Endometrium (tissue), 2 donors: ENCODE results near the gene DMGDH.

Experiments
- FAIRE-seq: peaks from 2 replicates; lab custom pipeline; 2012; peaks lifted over from hg19 to GRCh38; lab: Jason Lieb, UNC
- donor health status: control.
- donor health status: control.

The DMGDH gene

DNA sequence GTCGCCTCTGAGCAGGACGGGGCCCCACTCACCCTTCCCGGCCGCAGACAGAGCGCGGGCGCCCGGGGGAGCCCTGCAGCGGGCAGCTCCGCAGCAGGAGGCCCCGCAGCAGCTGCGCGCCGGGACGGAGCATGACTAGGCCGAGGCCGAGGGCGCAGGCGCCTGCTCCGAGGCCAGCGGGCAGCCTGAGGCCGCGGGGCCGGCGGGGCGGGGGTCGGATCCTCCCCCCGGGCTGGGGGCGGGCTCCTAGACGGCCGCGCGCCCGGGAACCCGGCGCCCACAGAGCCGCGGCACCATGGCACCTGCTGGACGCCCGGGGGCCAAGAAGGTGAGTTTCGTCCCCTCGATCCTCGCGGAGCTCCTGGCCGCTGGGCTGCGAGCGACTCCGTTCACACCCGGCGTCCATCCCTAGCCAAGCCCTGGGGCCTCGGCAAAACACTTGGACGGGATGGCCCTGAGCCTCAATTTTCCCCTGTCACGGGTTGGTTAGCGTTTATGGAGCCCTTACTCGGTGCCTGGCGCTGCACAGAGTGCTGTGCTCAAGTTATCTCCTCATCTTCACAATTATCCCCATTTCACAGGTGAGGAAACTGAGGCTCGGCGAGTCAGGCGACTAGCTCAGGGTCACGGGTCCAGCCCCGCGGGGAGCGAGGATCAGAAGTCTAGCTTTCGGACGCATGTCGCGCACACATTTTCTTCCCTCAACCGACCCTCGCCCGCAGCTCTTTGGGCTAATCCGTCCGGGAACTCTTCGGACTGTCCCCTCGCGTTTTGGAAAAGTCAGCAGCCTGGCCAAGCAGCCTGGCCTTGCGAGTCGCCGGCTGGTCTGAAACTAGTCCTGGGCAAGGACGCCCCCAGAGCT, at the start of gene DMGDH, which contains the start of gene BHMT2:
TSS of gene DMGDH (minus strand) at position 187 of the 862 bp plus-strand sequence. CDS start at position 133, 54 bp downstream.
TSS of gene BHMT2 (plus strand) at position 280 of the 862 bp plus-strand sequence. CDS start at position 296, 16 bp downstream.
- no peak for FAIRE-seq

DNA sequence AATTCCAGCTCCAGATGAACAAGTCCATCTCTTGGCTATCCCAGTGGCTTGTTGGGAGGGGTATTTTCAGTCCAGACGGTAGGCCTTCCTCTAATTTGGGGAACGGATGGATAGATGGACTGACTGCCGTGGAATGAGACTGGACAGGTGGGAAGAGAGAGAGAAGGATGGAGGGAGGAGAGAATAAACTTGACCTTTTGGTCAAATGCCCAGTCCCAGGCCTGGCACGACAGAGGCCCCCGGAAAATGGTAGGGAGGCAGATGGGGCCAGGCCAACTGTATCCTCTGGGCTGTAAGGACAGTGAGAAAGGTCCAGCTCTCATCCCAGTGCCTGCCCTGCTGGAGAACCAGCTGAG, 43.2 kb upstream of the DMGDH start:
- no peak for FAIRE-seq

DNA sequence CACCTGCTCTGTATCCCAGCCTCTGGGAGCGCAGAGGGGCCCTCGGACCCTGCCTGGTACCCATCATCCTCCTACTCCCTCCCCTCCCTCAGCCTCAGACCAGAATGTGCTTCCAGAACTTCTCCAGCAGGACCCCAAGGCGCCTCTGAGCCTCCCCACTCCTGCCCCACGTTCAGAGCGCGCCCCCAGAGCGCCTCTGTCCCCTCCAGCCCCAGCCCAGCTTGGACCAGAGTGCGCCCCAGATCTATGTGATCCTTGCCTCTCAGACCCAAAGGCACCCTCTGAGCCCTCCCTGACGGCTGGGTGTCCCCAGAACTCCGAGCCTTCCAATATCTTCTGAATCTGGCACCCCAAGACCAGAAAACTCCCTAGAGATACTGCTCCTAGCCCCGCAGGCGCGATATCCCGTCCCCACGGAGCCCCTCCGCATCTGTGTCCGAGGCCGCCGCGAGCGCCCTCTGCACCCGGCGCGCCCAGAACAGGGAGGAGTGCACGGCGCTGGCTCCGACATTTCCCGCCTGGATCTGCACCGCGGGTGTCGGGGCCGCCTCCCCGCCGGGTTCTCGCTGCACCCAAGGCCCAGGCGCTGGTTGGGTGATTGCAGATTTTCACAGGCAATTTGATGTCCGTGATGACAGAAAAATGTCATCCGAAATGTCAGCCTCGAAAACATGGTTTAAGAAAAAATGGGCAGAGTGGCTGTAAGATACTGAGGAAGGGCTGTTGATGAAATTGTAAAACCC, 42.7 kb upstream of the DMGDH start:
- FAIRE-seq = no peak

DNA sequence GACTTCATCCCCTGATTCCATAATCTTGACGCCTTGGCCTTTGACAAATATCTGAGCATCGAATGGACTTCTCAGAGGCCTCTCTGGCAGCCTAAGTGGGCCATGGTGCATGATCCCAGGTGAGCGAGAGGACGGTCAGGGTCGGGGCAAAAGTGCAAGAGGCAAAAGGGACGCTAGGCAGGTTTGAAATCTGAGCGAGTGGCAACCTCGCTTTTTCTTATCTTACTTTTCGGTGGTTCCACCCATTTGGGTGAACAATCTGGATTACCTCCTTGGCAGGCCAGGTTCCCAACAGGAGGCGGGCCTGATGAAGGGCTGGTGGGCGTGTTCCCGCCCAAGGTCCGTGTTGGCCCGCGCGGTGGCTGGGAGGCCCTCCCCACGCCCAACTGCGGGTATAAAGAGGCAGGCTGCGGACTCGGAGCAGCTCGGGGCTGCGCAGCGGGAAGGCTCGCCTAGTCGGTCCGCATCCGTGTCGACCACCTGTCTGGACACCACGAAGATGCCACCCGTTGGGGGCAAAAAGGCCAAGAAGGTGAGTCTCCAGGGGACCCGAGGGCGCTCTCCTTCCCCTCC, 42.0 kb upstream of the DMGDH start, which contains the start of gene BHMT:
TSS of gene BHMT (plus strand) at position 423 of the 573 bp plus-strand sequence. CDS start at position 500, 77 bp downstream.
- FAIRE-seq = no peak

DNA sequence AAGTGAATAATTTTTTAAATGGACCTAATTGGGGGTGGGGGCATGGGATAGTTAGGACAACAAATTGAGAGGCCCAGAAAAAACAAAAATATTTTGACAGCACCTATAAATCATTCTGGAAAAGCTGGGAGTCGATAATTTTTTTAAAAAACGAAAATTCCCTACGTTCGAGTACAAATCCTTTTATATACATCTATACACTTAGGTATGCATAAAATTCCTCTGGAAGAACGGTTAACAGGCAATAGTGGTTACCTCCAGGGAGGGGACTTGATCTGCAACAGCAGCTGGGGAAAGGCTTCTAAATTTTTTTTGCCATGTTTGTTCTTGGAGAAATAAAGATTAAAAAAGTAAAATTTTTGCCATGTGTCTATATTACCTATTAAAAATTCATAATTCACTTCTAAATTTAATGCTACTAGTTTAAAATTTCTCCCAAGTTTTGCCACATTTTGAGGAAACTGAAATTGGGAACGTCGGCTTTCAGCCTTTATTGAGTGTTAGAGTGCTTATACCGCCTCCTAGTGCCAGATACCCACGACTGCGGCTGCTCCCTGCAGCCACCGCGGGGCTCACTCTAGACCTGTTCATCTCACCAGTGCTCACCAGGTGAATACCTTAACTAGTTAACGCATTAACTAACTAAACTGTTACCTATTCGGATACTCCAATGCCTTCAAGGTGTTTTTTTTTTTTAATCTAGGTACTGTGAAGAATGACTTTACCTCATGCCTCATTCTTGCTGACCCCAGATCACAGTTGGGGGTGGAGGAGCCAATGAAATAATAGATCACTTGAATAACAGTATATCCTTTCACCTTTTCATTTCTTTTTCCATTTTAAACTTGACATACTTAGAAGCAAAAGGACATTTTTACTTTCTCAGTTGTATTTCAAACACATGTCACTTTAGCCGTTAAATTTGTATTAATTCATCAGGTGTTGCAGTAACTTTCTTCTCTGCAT, 40.3 kb upstream of the DMGDH start:
- no peak for FAIRE-seq

DNA sequence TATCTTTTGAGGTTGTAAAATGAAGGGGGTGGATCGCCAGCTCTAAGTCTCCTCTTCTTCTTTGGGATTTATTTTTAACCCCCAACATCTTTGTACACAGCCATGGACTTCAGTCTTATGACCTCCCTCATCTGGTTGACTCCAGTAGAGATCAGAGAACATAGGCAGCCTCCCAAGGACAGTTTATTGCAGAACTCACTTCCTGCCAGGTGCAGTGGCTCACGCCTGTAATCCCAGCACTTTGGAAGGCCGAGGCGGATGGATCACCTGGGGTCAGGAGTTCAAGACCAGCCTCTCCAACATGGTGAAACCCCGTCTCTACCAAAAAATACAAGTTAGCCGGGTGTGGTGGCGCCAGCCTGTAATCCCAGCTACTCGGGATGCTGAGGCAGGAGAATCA, 39.3 kb upstream of the DMGDH start:
- no peak for FAIRE-seq

DNA sequence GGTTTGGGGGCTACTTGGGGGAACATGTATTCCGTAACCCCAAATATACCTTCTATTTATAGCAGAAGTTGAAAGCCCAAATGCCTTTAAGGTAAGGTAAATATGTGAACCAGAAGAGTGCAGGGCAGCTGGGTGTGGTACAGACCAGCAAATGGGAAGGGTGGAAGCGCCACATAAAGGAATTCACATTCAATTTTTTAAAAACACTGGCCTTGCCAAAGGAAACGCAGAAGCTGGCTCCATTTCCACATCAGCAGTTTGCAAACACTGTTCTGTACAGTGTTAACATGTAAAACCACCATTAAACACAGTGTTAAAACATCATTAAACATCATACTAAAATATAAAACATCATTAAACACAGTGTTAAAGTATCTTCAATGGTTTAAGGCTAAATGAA, 38.6 kb upstream of the DMGDH start:
- FAIRE-seq = no peak

DNA sequence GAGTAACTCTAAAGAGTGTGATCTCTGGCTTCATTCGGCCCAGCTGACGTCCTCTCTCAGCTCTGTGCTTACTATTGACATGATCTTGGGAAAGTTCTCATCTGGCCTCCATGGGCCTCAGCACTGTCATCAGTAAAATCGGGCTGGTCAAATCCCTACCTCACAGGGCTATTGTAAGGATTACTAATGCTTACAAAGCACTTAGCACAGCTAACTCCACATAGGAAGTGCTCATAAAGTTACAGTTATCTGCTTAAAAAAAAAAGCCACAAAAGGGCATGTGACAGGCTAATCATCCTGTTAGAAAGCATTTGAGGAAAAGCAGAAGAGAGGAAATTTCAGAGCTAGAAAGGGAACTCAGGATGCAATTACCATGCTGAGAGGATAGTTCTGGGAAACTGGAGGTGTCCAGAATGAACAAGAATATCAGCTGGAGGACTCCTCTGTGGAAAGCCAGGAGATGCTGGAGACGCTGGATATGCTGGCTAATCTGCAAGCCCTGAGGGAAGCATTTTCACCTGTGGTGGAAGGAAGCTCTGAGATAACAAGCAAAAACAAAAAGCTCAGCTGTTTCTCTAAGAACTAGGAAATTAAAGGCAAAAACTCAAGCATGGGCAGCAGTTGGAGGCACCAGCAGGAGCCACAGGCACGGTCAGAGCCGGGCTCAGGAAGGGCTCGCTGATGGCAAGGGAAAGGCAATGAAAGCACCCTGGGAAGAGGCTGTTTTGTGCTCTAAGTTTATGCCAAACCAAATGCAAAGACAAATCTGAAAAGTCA, 37.7 kb upstream of the DMGDH start:
- no peak for FAIRE-seq

DNA sequence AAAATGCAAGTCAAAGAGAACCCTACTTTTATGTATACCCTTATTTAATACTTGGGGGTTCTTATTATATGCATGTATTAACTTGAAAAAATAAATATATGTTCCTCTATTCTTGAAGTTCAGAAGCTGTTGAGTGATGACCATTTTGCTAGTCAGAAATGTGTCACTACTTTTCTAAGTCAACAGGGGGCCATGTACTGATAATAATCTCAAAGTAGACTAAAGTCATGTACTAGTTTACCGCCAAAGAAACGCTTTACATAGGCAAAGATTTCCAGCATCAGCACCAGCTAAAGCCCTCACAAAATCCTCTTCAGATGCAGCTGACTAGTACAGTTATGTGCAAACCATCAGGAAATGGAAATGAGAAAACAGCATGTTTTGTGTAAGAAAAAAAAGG, 36.4 kb upstream of the DMGDH start:
- FAIRE-seq = no peak

DNA sequence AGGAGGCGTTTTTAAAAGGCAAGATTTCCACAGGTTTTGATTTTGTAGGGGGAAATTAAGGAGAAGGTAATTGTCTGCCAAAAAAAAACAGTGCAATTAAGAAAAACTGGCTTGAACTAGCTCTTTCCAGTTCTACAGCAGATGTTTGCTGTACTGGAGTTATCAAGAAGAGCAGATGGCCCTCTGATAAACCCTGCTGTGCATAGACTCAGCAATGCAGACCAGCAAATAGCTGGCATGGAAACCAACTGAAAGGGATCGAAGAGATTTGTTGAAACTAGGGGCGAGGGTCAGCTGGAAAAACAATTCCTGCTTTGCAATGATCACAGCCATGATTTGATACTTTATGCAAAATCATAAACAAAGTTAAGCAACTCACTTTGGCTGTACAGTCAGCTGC, 24.3 kb upstream of the DMGDH start:
- FAIRE-seq = no peak

DNA sequence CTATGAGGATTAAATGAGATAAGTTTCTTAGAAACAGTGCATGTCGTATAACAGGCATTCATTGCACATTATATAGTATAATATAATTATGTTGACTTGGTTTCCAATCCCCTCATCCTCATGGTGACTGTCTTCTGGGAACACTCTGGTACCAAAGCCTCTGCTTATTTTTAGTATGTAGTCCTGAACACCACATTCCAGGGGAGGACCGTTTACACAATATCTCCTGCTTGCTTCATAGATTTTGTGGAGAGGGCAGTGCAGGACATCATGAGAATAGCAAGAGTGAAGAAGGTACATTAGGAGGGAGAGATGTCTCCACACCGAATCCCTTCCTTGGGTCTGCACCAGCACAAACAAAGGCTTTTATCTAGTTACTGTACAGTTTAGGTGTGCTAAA, 21.6 kb upstream of the DMGDH start:
- FAIRE-seq = no peak

DNA sequence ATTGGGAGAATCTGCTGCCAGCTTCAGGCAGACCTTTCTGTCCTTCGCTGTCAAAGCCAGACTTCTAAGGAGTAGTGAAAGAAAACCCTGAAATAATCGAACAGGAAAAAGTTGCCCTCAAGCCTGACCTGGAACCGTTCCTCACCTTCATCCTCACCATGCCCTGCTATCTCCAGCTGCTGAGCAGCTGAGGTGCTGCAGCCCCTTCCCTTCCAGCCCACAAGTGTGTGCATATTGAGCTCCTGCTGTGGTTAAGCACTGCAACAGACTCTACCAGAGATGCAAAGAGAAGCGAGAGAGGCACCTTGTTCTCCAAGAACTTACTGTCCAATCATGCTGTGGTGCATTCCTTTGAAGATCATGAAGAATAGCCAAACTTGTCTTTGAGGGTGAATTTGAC, 19.0 kb upstream of the DMGDH start:
- no peak for FAIRE-seq

DNA sequence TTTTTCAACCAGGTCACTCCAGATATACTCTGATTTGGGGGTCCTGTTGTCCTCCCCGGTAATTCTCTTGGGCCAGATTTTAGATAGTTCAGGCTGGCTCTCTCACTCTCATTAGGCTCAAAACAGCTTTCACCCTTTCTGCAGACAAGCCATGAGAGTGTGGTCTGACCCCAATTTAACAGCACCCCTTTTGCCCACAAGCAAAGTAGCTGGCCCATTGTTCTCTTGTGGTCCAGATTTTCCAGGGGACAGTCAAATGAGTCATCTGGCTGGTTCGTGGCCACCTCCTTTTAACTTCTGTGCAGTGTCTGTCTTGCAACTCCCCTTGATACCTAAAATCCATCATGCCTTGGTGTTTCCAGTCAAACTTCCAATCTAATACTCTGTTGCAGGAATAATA, 16.6 kb upstream of the DMGDH start:
- no peak for FAIRE-seq

DNA sequence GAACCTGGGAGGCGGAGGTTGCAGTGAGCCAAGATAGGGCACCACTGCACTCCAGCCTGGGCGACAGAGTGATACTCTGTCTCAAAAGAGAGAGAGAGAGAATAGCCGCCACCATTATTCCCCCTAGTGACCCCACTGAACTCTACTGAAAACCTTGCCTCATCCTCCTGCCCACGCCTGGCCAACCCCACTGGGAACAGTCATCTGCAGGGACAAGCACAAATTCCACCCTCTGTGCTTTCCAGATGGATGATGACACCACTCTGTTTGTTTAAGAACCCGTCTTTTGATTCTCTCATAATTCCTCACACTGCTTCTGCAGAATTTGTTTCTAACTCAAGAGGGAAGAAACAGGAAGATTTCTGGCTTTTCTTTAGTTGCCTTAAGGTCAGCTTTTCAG, 12.3 kb upstream of the DMGDH start:
- FAIRE-seq = no peak

DNA sequence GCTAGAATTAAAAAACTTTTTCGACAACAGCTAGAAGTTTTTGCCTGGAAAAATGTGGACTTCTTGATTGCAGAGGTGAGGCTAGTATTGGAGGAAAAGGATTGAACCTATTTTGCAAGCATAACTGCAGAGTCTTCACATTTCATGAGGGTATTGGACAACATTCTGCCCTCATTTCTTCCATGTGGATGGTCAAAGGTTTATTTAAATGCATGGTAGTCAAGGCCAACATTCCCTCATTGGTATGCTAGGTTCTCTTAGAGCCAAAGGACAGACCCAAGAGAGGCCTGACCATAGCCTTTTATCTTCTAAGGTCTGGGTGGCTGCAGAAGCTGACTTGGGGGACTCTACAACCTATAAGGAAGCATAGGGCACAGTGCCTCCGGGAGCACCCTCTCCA, 11.3 kb upstream of the DMGDH start:
- FAIRE-seq = no peak

DNA sequence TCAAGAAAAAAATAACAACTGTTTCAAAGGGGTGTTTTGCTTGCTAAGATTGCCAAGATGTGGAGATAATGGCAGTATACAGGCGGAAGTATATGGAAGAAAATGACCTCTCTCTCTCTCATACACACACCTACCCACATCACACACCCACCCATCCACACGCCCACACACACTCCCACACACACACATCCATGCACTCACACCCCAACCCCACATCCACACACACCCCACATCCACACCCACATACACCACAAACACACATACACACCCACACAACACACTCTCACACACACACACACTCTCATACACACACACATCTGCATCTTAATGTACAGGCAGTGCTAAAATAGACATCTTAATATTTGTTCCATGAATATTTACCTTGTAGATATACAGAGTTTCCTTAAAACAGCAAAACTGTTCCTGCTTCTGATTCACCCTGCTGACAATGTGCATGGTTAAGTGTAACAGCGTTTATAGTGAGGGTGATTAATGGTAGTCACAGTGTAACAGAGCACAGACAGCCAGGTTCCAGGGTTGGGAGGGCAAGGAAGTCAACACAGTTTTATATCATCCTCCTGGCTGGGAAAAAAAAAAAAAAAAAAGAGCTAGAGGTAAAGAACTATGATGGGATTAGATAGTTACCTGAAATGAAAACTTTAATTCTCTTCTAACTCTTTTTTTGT, 8.3 kb upstream of the DMGDH start:
- no peak for FAIRE-seq

DNA sequence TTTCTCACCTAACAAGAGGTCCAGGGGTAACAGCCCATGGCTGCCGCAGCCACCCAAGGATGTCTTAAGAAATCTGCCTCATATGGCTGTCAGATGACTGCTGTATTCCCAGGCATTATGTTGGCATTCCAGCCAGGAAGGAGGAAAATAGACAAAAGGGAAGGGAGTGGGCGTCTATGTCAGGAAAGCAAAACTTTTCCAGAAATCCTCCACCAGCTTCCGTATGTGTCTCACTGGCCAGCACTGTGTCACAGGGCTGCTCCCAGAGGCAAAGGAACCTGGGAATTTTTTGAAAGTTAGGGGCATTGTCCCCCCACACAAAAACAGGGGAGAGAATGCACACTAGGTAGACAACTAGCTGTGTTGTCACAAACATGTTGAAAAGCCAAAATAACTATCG, 7.3 kb upstream of the DMGDH start:
- FAIRE-seq = no peak

DNA sequence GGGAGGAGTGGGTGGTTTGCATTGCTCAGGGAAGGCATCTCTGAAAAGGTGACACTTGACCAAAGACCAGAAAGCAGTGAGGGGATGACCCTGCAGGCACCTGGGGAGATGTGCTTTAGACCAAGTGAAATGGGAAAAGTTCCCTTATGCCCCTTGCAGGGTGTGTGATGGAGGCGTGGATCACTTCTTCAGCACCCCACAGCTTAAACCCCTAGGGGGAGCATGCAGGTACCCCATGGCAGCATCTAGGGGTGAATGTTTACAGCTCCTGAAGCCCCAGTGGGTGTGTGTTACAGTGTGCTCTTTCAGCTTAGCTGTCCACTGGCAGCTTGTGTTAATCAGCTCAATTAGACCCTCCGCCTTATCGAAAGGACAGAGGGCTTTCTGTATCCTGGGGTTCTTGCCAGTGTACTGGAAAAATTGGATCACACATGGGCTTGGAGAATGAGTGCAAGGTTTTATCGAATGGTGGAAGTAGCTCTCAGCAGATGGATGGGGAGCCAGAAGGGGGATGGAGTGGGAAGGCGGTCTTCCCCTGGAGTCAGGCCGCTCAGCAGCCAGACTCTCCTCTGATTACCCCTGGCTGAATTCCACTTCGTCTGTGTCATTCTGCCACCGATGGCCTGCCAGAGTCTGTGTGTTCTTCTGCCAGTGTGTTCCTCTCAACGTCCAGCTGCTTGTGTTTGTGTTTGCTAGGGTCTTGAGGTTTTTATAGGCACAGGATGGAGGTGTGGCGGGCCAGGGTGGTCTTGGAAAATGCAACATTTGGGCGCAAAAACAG, 6.4 kb upstream of the DMGDH start:
- no peak for FAIRE-seq

DNA sequence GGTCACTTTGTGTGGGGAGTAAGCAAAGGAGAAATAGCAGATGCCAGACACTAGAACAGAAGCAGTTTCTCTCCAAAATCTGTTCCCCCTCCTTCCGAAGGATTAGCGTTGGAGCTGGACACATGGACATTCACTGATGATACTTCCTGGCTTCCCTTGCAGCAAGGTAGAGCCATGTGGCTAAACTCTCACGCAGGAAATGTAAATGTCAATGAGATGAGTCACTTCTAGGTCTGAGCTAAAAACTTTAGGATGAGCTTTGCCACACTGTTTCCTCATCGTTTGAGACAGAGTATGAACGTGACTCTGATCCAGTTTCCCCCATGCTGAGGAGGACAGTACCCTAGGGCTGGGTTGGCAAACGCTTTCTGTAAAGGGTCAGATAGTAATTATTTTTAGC, 5.2 kb upstream of the DMGDH start:
- no peak for FAIRE-seq

DNA sequence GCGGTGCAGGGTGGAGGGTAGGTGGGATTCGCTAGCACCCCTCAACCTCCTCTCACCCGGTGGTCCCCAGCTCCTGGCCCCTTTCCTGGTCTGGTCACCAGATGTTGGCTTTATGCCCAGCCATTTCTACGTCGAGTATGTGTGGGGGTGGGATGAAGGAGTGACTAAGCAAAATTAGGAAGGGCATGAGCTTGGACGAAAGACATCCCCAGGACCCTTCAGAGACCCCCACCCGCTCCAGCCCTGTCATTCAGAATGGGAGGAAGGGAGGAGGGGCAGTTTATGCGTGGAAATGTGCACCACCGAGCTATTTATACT, 835 bp upstream of the DMGDH start:
- no peak for FAIRE-seq
